Measurements from ENCODE around the gene MED22. TPM values are rescaled to one million over a fixed set of nuclear protein-coding genes. Genes with fewer than 3 reads are reported as not detected.
"Not testable (repeated sequence)": the region's sequence is repeated elsewhere in the genome, so short reads cannot be mapped to it uniquely, and the experiment has no call there.

Gene MED22
- total and polyA plus RNA-seq, 3 donors from 2014 or later, result 20.2 to 29.3 (median 25.9) TPM

DNA sequence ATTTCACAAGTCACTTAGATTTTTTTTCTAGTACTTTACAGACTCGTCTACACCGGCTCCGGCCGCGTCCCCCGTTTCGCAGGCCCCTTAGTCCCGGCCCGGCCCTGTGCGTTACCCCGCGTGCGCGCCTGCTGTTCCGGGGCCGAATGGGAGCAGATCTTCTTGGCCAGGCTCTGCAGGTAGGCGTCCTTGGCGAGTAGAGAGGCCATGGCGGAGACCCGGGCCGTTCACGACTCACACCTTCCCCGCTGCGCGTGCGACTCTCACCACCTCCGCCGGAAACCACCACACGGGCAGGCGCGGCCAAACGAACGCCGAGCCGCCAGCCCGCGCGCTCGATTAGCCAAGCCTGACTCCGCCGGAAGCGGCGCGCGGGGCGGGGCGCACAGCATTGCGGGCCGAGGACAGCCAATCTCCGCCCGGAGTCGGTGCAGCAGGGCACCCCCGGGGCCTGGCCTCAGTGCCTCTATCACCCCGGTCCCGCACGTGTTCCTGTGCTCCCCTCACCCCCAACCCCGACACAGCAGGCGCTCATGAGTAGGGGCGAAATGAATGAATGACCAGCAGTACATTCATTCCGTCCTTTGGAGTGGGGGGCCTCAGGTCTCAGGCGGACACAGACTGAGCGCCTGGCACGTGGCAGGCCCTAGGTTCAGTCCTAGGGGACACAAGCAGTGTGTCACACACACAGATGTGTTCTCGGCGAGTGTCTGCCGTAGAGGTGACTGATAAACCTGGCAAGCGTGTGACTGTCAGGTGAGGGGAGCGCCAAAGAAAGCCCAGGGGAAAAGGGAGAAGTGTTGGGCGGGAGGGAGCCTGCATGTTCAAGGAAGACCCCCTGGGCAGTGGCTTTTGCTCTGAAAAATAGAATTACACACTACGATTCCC is 11.8 kb downstream of the MED22 start, which contains the start of gene SURF6:
TSS of gene SURF6 (minus strand) at position 265 of the 888 bp plus-strand sequence. CDS start at position 209, 56 bp downstream.
- peak within 1 kb of the TSS in 1 of 2 donors; percentile 71 for H3K27ac ChIP-seq
- TF ChIP-seq, protein P1, sequence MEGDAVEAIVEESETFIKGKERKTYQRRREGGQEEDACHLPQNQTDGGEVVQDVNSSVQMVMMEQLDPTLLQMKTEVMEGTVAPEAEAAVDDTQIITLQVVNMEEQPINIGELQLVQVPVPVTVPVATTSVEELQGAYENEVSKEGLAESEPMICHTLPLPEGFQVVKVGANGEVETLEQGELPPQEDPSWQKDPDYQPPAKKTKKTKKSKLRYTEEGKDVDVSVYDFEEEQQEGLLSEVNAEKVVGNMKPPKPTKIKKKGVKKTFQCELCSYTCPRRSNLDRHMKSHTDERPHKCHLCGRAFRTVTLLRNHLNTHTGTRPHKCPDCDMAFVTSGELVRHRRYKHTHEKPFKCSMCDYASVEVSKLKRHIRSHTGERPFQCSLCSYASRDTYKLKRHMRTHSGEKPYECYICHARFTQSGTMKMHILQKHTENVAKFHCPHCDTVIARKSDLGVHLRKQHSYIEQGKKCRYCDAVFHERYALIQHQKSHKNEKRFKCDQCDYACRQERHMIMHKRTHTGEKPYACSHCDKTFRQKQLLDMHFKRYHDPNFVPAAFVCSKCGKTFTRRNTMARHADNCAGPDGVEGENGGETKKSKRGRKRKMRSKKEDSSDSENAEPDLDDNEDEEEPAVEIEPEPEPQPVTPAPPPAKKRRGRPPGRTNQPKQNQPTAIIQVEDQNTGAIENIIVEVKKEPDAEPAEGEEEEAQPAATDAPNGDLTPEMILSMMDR (IDR thresholded peaks at IDR 0.05), result peak in 1 of 3 experiments; percentile 32
- TF ChIP-seq POLR2A (IDR thresholded peaks at IDR 0.05), result no peak
- H3K4me1 ChIP-seq, result peaks cover 13% of the 10 kb centered on the region
- H3K36me3 ChIP-seq (ENCODE audit: low read depth, missing control alignments), result no peaks in the 10 kb centered on the region
- 4% methylated on average over 32 to 54 of the region's 70 CpGs for WGBS, 2 donors
- H3K9me3 ChIP-seq, result no peaks in the 10 kb centered on the region
- no peaks in the 10 kb centered on the region for H3K27me3 ChIP-seq
- DNase-seq, result peak; percentile 94
- intact Hi-C loops (cut with DNase I; ENCODE audit: low total_unique reads), result no loop called here
- H3K4me3 ChIP-seq, result peak within 1 kb of the TSS; percentile 84 to 87

DNA sequence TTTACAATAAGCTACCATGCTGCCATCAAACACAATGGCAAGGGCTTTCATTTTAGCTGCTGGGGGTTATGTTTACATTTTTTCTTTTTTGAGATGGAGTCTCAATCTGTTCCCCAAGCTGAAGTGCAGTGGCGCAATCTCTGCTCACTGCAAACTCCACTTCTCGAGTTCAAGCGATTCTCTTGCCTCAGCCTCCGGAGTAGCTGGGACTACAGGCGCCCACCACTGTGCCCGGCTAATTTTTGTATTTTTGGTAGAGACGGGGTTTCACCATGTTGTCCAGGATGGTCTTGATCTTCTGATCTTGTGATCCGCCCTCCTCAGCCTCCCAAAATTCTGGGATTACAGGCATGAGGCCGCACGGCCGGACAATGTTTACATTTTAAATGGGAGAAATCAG is 13.0 kb downstream of the MED22 start:
- peaks cover 13% of the 10 kb centered on the region for H3K4me1 ChIP-seq
- intact Hi-C loops (cut with DNase I; ENCODE audit: low total_unique reads); H3K27me3 ChIP-seq; H3K4me3 ChIP-seq; H3K9me3 ChIP-seq; H3K36me3 ChIP-seq (ENCODE audit: low read depth, missing control alignments); DNase-seq; H3K27ac ChIP-seq: not testable (repeated sequence)
- 63 to 82% methylated on average over 11 of the region's 11 CpGs for WGBS, 2 donors

DNA sequence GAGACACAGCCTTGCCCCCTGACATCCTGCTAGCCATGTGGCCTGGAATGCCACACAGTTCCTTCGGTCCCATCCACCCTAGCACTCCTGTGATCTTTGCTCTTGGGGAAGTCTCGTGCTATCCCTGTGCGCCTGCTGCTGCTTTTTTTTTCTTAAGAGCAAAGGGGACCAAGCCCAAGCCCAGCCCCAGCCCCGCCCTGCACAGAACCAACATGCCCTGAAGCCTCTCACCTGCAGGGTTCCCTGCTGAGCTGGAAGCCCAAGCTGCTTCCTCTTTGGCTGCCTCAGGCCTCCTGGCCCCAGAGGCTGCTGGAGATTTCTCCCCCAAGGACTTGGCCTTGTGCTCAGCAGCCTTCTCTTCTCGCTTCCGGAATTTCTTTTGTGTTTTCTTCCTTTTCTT is 13.8 kb downstream of the MED22 start:
- Histone ChIP-seq H3K27ac (no peak overlapping the region), H3K4me3 (no peak overlapping the region), H3K27me3 (no peaks in the 10 kb centered on the region), H3K36me3 (ENCODE audit: low read depth, missing control alignments) (no peaks in the 10 kb centered on the region), H3K9me3 (no peaks in the 10 kb centered on the region), H3K4me1 (peaks cover 13% of the 10 kb centered on the region)
- intact Hi-C loops (cut with DNase I; ENCODE audit: low total_unique reads), result no loop called here
- 79 to 85% methylated on average over 5 to 6 of the region's 6 CpGs for WGBS, 2 donors
- DNase-seq, result no peak
- TF ChIP-seq, protein P1 (IDR thresholded peaks at IDR 0.05), result no peak
- no peak for TF ChIP-seq POLR2A (IDR thresholded peaks at IDR 0.05)

DNA sequence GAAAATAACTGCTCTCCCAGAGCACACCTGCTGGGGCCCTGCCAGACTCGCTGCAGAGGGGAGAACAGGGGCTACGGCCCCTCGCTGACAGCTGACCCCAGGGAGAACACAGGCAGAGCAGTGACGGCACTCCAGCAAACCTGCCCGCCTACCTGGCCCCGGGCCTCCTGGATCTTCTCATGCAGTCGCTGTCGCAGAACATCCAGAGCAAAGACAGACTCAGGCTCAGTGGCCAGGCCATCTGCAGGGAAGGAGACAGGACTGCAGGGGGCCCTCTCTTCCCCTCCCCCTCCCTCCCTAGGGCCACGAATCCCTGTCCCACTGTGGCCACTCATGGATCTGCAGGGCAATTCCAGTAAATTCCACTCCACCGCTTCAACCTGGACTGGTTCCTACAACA is 14.4 kb downstream of the MED22 start:
- TF ChIP-seq POLR2A (IDR thresholded peaks at IDR 0.05), result no peak
- TF ChIP-seq, protein P1 (IDR thresholded peaks at IDR 0.05), result no peak
- H3K27ac ChIP-seq, result no peak overlapping the region
- intact Hi-C loops (cut with DNase I; ENCODE audit: low total_unique reads), result no loop called here

DNA sequence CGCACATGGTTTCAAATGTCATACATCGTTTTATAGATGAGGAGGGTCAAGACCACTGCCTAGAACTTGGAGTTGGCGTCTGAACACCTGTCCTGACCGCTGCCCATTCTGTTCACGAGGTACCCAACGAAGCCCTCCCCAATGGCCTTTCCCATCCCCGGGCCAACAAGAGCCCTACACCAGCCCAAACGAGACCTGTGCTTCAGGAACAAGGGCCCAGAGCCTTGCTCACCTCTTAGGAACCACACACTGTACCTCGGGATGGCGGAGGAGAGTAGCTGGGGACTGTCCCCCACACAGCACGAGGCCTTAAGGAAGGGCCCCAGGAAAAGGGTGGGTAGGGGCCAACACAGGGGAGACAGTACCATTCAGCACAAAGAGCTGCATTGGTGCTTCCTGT is 14.9 kb downstream of the MED22 start:
- 89 to 90% methylated on average over 10 to 11 of the region's 11 CpGs for WGBS, 2 donors
- Histone ChIP-seq H3K27ac (no peak overlapping the region), H3K27me3 (no peaks in the 10 kb centered on the region), H3K36me3 (ENCODE audit: low read depth, missing control alignments) (no peaks in the 10 kb centered on the region), H3K9me3 (no peaks in the 10 kb centered on the region), H3K4me3 (no peak overlapping the region), H3K4me1 (peaks cover 13% of the 10 kb centered on the region)
- no peak for DNase-seq
- TF ChIP-seq, protein P1 (IDR thresholded peaks at IDR 0.05), result no peak
- no peak for TF ChIP-seq POLR2A (IDR thresholded peaks at IDR 0.05)
- intact Hi-C loops (cut with DNase I; ENCODE audit: low total_unique reads), result no loop called here

More for the DNA sequence above, 14.4 kb downstream of the MED22 start:
- no peaks in the 10 kb centered on the region for H3K9me3 ChIP-seq
- H3K36me3 ChIP-seq (ENCODE audit: low read depth, missing control alignments), result no peaks in the 10 kb centered on the region
- H3K4me3 ChIP-seq, result no peak overlapping the region
- no peak for DNase-seq
- 90% methylated on average over 8 to 10 of the region's 10 CpGs for WGBS, 2 donors
- peaks cover 13% of the 10 kb centered on the region for H3K4me1 ChIP-seq
- H3K27me3 ChIP-seq, result no peaks in the 10 kb centered on the region
